Endodermal cell (in vitro differentiated cells): ENCODE data around the gene CDC14B. TPM values are rescaled to one million over a fixed set of nuclear protein-coding genes. Genes with fewer than 3 reads are reported as not detected.

Experiments used
- DNase-seq: peaks from one replicate; pipeline ENCODE4 v3.0.0-alpha.2; 2017
- H3K27ac ChIP-seq: 2 replicates; pipeline ENCODE4 v1.5.1; 2013; ENCODE audit warnings: mild to moderate bottlenecking, low read depth, low read length, moderate library complexity
- H3K27me3 ChIP-seq: 2 replicates; pipeline ENCODE4 v1.6.1; 2013; ENCODE audit warnings: mild to moderate bottlenecking, low read length, moderate library complexity; ENCODE audit not compliant: insufficient read depth, control insufficient read depth, poor library complexity, severe bottlenecking
- H3K36me3 ChIP-seq: 2 replicates; pipeline ENCODE4 v1.7.0; 2013; ENCODE audit warnings: mild to moderate bottlenecking, low read length, moderate library complexity; ENCODE audit not compliant: control insufficient read depth, insufficient read depth
- H3K4me1 ChIP-seq: one replicate; pipeline ENCODE4 v1.7.0; 2013; ENCODE audit warnings: low read length; ENCODE audit not compliant: control insufficient read depth, insufficient read depth
- H3K4me3 ChIP-seq: 2 replicates; pipeline ENCODE4 v1.5.1; 2013; ENCODE audit warnings: mild to moderate bottlenecking, low read length, moderate library complexity
- H3K9ac ChIP-seq: 2 replicates; pipeline ENCODE4 v1.6.1; 2013; ENCODE audit warnings: mild to moderate bottlenecking, low read length, moderate library complexity; ENCODE audit not compliant: poor library complexity, severe bottlenecking; ENCODE audit errors: extremely low read depth
- H3K9me3 ChIP-seq: 2 replicates; pipeline ENCODE4 v1.6.1; 2013; ENCODE audit warnings: mild to moderate bottlenecking, low read length, moderate library complexity; ENCODE audit not compliant: control insufficient read depth
- H3K27ac Mint-ChIP-seq: 2 replicates; pipeline ENCODE4 v1.8.0; 2020; ENCODE audit warnings: mixed read lengths
- H3K27me3 Mint-ChIP-seq: 2 replicates; pipeline ENCODE4 v1.8.0; 2021; ENCODE audit warnings: mild to moderate bottlenecking, mixed read lengths; ENCODE audit not compliant: insufficient read depth
- H3K36me3 Mint-ChIP-seq: 2 replicates; pipeline ENCODE4 v1.8.0; 2020; ENCODE audit warnings: low read depth, mixed read lengths
- H3K4me1 Mint-ChIP-seq: 2 replicates; pipeline ENCODE4 v1.8.0; 2020; ENCODE audit warnings: mixed read lengths
- H3K4me3 Mint-ChIP-seq: 2 replicates; pipeline ENCODE4 v1.8.0; 2020; ENCODE audit warnings: mild to moderate bottlenecking, moderate library complexity, mixed read lengths
- H3K9me3 Mint-ChIP-seq: 2 replicates; pipeline ENCODE4 v1.8.0; 2020; ENCODE audit warnings: mild to moderate bottlenecking, mixed read lengths
- CTCF ChIP-seq: fragments of 200-600 bp; sonication (generic); conservative IDR thresholded peaks from 2 replicates; pipeline ENCODE4 v1.5.0; 2021; ENCODE audit warnings: antibody characterized with exemption, mild to moderate bottlenecking
- WGBS, 2 experiments: methylation state at CpG; one replicate each; pipeline versions ENCODE4 v1.1.5 to v1.1.7; 2013; ENCODE audit warnings: missing lambda C conversion rate in 2 of 2, mixed read lengths in 1 of 2; ENCODE audit not compliant: insufficient coverage in 1 of 2, insufficient read length in 1 of 2; 5-methylcytosine and 5-hydroxymethylcytosine counted together
- total RNA-seq, 2 donors: library from RNA; stranded (reverse); fragmentation: NEBNext Ultra II Directional in 1 of 2; extraction: Animal tissue kit (Norgen Biotek cat#: 25700) in 1 of 2; gene quantifications; 2 replicates in 1 of 2; 3 replicates in 1 of 2; pipeline ENCODE4 v1.2.1, GENCODE V29; 2021

Gene CDC14B
- total RNA-seq, 2 donors from 2014 or later = 47.5 to 48.3 TPM

DNA sequence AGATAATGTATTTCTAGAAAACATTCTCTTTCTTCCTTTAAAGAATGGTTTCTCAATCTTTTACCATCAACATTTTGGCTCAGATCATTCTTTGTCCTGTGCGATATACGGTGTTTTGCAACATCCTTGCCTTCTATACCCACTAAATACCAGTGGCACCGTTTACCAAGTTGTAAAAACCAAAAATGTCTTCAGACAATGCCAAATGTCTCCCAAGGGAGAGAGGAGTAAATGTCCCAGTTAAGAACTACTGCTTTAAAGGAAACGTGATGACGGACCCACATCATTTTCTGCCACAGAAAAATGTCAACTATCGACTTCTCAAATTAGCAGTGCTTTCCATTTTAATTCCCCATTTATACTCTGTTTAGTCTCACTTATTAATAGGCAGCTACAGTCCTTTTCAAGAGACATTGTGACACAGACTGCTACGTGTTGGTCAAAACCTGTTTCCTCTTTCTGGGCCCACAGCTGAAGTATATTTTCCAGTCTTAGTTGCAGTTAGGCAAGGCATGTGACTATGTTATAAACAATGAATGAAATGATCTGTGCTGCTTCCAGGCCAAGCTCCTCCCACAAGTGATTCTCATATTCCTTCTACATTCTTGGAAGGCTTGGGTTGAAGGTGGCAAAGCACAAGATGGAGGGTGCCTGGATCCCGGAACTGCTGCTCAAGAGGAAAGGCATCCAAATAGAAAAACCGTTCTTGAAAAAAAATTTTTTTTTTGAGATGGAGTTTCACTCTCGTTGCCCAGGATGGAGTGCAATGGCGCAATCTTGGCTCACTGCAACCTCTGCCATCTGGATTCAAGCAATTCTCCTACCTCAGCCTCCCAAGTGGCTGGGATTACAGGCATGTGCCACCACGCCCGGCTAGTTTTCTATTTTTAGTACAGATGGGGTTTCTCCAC is 26.7 kb upstream of the CDC14B start:
- no peaks in the 10 kb centered on the region for H3K27me3 Mint-ChIP-seq
- H3K4me3 Mint-ChIP-seq = no peak overlapping the region
- Histone ChIP-seq H3K36me3 (peaks cover 9% of the 10 kb centered on the region), H3K4me1 (no peaks in the 10 kb centered on the region), H3K27me3 (no peaks in the 10 kb centered on the region), H3K9me3 (no peaks in the 10 kb centered on the region), H3K27ac (no peak overlapping the region), H3K9ac (no peak overlapping the region), H3K4me3 (no peak overlapping the region)
- TF ChIP-seq CTCF = no peak
- peaks cover 18% of the 10 kb centered on the region for H3K36me3 Mint-ChIP-seq
- DNase-seq = no peak
- H3K27ac Mint-ChIP-seq = no peak overlapping the region
- no peaks in the 10 kb centered on the region for H3K4me1 Mint-ChIP-seq
- no peaks in the 10 kb centered on the region for H3K9me3 Mint-ChIP-seq
- WGBS, 2 experiments = 93 to 95% methylated on average over 11 to 13 of the region's 13 CpGs

DNA sequence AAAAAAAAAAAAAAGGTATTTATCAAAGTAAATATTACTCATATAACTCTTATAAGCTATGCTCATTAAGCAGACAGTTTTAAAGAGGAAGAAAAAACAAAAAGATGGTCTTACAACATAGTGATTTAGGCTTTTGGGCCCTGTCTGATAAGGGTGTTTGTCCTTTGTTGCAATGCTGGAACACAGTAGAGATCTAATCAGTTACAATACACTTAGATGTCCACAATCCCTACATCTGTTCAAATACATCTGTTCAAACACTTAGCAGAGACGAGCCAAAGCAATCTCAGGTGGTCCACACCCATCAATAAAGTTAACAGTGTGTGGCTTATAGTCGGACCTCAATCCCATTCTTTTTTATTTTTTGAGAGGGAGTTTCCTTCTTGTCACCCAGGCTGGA is 24.5 kb upstream of the CDC14B start:
- 86 to 100% methylated on average over 1 to 2 of the region's 2 CpGs for WGBS, 2 experiments

DNA sequence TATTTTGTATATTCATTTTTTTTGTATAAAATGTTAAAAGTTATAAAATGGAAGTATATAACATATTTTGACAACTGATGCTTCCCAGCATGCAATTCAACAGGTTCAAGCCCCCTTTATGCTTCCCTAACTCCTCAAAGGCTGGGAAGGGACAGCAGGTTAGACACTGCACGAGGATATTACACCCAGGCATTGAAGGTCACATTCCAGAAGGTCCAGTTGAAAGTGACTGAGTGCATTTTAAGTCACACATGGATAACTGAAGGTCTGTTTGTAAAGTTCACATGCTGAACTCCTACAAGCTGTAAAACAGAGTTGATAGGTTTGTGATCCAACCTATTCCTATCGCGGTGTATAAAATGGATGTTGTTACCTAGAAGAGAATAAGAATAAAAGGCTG is 21.9 kb upstream of the CDC14B start:
- no peaks in the 10 kb centered on the region for H3K4me1 ChIP-seq
- Mint-ChIP-seq H3K9me3 (no peaks in the 10 kb centered on the region), H3K4me3 (no peak overlapping the region), H3K36me3 (peaks cover 16% of the 10 kb centered on the region), H3K4me1 (no peaks in the 10 kb centered on the region), H3K27ac (no peak overlapping the region), H3K27me3 (no peaks in the 10 kb centered on the region)
- WGBS, 2 experiments = 92 to 93% methylated on average over 1 to 3 of the region's 3 CpGs
- H3K36me3 ChIP-seq = no peaks in the 10 kb centered on the region
- no peak for TF ChIP-seq CTCF
- no peak for DNase-seq
- H3K4me3 ChIP-seq = no peak overlapping the region
- no peak overlapping the region for H3K27ac ChIP-seq
- H3K27me3 ChIP-seq = no peaks in the 10 kb centered on the region
- H3K9me3 ChIP-seq = no peaks in the 10 kb centered on the region
- H3K9ac ChIP-seq = no peak overlapping the region

More for the DNA sequence above, 24.5 kb upstream of the CDC14B start:
- Histone ChIP-seq H3K27me3 (no peaks in the 10 kb centered on the region), H3K36me3 (no peaks in the 10 kb centered on the region), H3K4me3 (no peak overlapping the region), H3K4me1 (no peaks in the 10 kb centered on the region), H3K9me3 (no peaks in the 10 kb centered on the region), H3K9ac (no peak overlapping the region), H3K27ac (no peak overlapping the region)
- no peak for TF ChIP-seq CTCF
- H3K9me3 Mint-ChIP-seq = no peaks in the 10 kb centered on the region
- H3K36me3 Mint-ChIP-seq = peaks cover 21% of the 10 kb centered on the region
- no peak overlapping the region for H3K27ac Mint-ChIP-seq
- no peak for DNase-seq
- no peak overlapping the region for H3K4me3 Mint-ChIP-seq
- no peaks in the 10 kb centered on the region for H3K27me3 Mint-ChIP-seq
- H3K4me1 Mint-ChIP-seq = no peaks in the 10 kb centered on the region
